22Rv1 (cell line): Measurements from ENCODE around the gene CABLES1.

Source experiments
- H3K27ac ChIP-seq: fragments of 450-650 bp; 2 replicates; pipeline ENCODE4 v1.5.1; 2017
- CTCF ChIP-seq: fragments of 450-650 bp; IDR thresholded peaks from 2 replicates; pipeline ENCODE4 v1.5.1; 2017; ENCODE audit warnings: mild to moderate bottlenecking
- ZFX ChIP-seq: fragments of 450-650 bp; IDR thresholded peaks from 2 replicates; pipeline ENCODE4 v1.6.1; 2017; ENCODE audit warnings: antibody characterized with exemption, borderline replicate concordance

The CABLES1 gene

GRCh38 chr18:23182606-23183005 lies 47.3 kb downstream of the CABLES1 start:
- no peak overlapping the region for H3K27ac ChIP-seq
- TF ChIP-seq CTCF (no peak), ZFX (no peak)

GRCh38 chr18:23183411-23184150 lies 48.3 kb downstream of the CABLES1 start:
- no peak for TF ChIP-seq ZFX
- TF ChIP-seq CTCF: no peak
- H3K27ac ChIP-seq: no peak overlapping the region

GRCh38 chr18:23186781-23187180 lies 51.5 kb downstream of the CABLES1 start:
- no peak overlapping the region for H3K27ac ChIP-seq
- no peak for TF ChIP-seq CTCF
- TF ChIP-seq ZFX: no peak

- no peak overlapping the region for H3K27ac ChIP-seq
- no peak for TF ChIP-seq CTCF
- no peak for TF ChIP-seq ZFX
Observed at GRCh38 chr18:23188068-23188760, 52.9 kb downstream of the CABLES1 start.

GRCh38 chr18:23189099-23189498 lies 53.8 kb downstream of the CABLES1 start:
- TF ChIP-seq CTCF (no peak), ZFX (no peak)
- H3K27ac ChIP-seq: no peak overlapping the region

GRCh38 chr18:23189768-23190661 lies 54.7 kb downstream of the CABLES1 start:
- no peak overlapping the region for H3K27ac ChIP-seq
- TF ChIP-seq CTCF (no peak), ZFX (no peak)

- TF ChIP-seq ZFX (no peak), CTCF (no peak)
- no peak overlapping the region for H3K27ac ChIP-seq
Observed at GRCh38 chr18:23191232-23191631, 55.9 kb downstream of the CABLES1 start.
